GM21381 (cell line): ENCODE measurements around the gene PRMT9.

Source experiments
- ATAC-seq: cut with Tn5 transposase; IDR thresholded peaks from one replicate; pipeline ENCODE4 v1.9.1; 2021; ENCODE audit warnings: mild to moderate bottlenecking, moderate library complexity; ENCODE audit not compliant: unreplicated experiment

The PRMT9 gene

GRCh38 chr4:147683717-147684700 lies at the start of gene PRMT9:
Gene PRMT9 (minus strand): TSS chr4:147684163. CDS start chr4:147683987, 176 bp downstream.
- peak; percentile 100 for ATAC-seq

GRCh38 chr4:147732518-147733235 lies 48.7 kb upstream of the PRMT9 start:
- peak; percentile 32 for ATAC-seq

- peak; percentile 64 for ATAC-seq
Measured at GRCh38 chr4:147731580-147732517, 47.9 kb upstream of the PRMT9 start, which contains the start of gene ARHGAP10. Gene ARHGAP10 (plus strand): TSS chr4:147732088. CDS start chr4:147732302, 214 bp downstream.

- ATAC-seq, result no peak
Measured at GRCh38 chr4:147730333-147730732, 46.4 kb upstream of the PRMT9 start.

GRCh38 chr4:147727476-147728028 lies 43.6 kb upstream of the PRMT9 start:
- no peak for ATAC-seq

GRCh38 chr4:147725673-147726072 lies 41.7 kb upstream of the PRMT9 start:
- no peak for ATAC-seq

- ATAC-seq, result no peak
Measured at GRCh38 chr4:147724468-147725201, 40.7 kb upstream of the PRMT9 start.

GRCh38 chr4:147723326-147723725 lies 39.4 kb upstream of the PRMT9 start:
- no peak for ATAC-seq

- peak; percentile 83 for ATAC-seq
Measured at GRCh38 chr4:147717878-147718277, 33.9 kb upstream of the PRMT9 start.

GRCh38 chr4:147714575-147715401 lies 30.8 kb upstream of the PRMT9 start:
- ATAC-seq, result no peak

GRCh38 chr4:147709999-147710398 lies 26.0 kb upstream of the PRMT9 start:
- no peak for ATAC-seq

- no peak for ATAC-seq
Measured at GRCh38 chr4:147707892-147708672, 24.1 kb upstream of the PRMT9 start.

GRCh38 chr4:147704846-147705245 lies 20.9 kb upstream of the PRMT9 start:
- no peak for ATAC-seq

GRCh38 chr4:147696866-147697265 lies 12.9 kb upstream of the PRMT9 start:
- no peak for ATAC-seq

GRCh38 chr4:147693218-147693617 lies 9.3 kb upstream of the PRMT9 start:
- no peak for ATAC-seq

- ATAC-seq, result no peak
Measured at GRCh38 chr4:147691820-147692219, 7.9 kb upstream of the PRMT9 start.

GRCh38 chr4:147689067-147689466 lies 5.1 kb upstream of the PRMT9 start:
- ATAC-seq, result no peak

GRCh38 chr4:147683188-147683591 lies 773 bp downstream of the PRMT9 start:
- ATAC-seq, result no peak
